CD4-positive, alpha-beta T cell (primary cell): ENCODE data around the gene HSD17B12. TPM values are rescaled to one million over a fixed set of nuclear protein-coding genes. Genes with fewer than 3 reads are reported as not detected.

ENCODE experiments used
- ATAC-seq: fragments of 200-7000 bp; cut with Tn5 transposase; one replicate; pipeline ENCODE4 v1.10.0; 2022; ENCODE audit warnings: mild to moderate bottlenecking; ENCODE audit not compliant: poor library complexity
- CTCF ChIA-PET: fragments of 350-600 bp; sonication (Branson Sonifier 250); formaldehyde crosslinking; loops from one replicate; lab custom pipeline; 2021; ENCODE audit warnings: antibody characterized with exemption, inconsistent platforms; lab: Charles Lee
- POLR2A ChIA-PET: fragments of 350-600 bp; sonication (Branson Sonifier 250); formaldehyde crosslinking; loops from one replicate; lab custom pipeline; 2021; ENCODE audit warnings: antibody characterized with exemption, inconsistent platforms; lab: Charles Lee
- DNase-seq, 14 experiments: peaks; one replicate each; pipeline ENCODE4 v3.0.0-alpha.2; 2013 to 2020; ENCODE audit warnings: mixed read lengths in 2 of 14
- H3K27ac ChIP-seq, 2 donors: one replicate each; pipeline versions ENCODE4 v1.5.1 to v1.7.0; 2013; ENCODE audit warnings: low read length in 2 of 2, low read depth in 1 of 2, mild to moderate bottlenecking in 1 of 2
- H3K27me3 ChIP-seq, 2 experiments: 1 replicate in 1 of 2; 2 replicates in 1 of 2; pipeline versions ENCODE4 v1.6.1 to v1.7.0; 2013; ENCODE audit warnings: low read length in 2 of 2, control low read depth in 1 of 2, mild to moderate bottlenecking in 1 of 2, moderate library complexity in 1 of 2; ENCODE audit not compliant: insufficient read depth in 2 of 2, control insufficient read depth in 1 of 2
- H3K36me3 ChIP-seq: one replicate; pipeline ENCODE4 v1.6.1; 2013; ENCODE audit warnings: low read length, control low read depth; ENCODE audit not compliant: insufficient read depth
- H3K4me1 ChIP-seq: one replicate; pipeline ENCODE4 v1.6.1; 2013; ENCODE audit warnings: low read length, control low read depth; ENCODE audit not compliant: insufficient read depth
- H3K4me3 ChIP-seq: one replicate; pipeline ENCODE4 v1.5.1; 2013; ENCODE audit warnings: mild to moderate bottlenecking, low read length, moderate library complexity
- H3K9me3 ChIP-seq, 2 experiments: 1 replicate in 1 of 2; 2 replicates in 1 of 2; pipeline versions ENCODE4 v1.6.1 to v1.7.0; 2013; ENCODE audit warnings: low read length in 2 of 2, mild to moderate bottlenecking in 2 of 2, control low read depth in 1 of 2, moderate library complexity in 1 of 2; ENCODE audit not compliant: control insufficient read depth in 1 of 2, insufficient read depth in 1 of 2
- H3K27ac Mint-ChIP-seq: one replicate; pipeline ENCODE4 v1.8.0; 2020; ENCODE audit warnings: mixed read lengths
- H3K27me3 Mint-ChIP-seq: one replicate; pipeline ENCODE4 v1.8.0; 2021; ENCODE audit warnings: mixed read lengths
- H3K36me3 Mint-ChIP-seq: one replicate; pipeline ENCODE4 v1.8.0; 2021; ENCODE audit warnings: low read depth, mixed read lengths
- H3K4me1 Mint-ChIP-seq: one replicate; pipeline ENCODE4 v1.8.0; 2021; ENCODE audit warnings: low read depth, mixed read lengths
- H3K4me3 Mint-ChIP-seq: one replicate; pipeline ENCODE4 v1.8.0; 2020; ENCODE audit warnings: mild to moderate bottlenecking, mixed read lengths
- H3K9me3 Mint-ChIP-seq: one replicate; pipeline ENCODE4 v1.8.0; 2020; ENCODE audit warnings: mixed read lengths
- intact Hi-C, 2 experiments: fragments of 100-400 bp; cut with DNase I in 1 of 2; cut with micrococcal nuclease in 1 of 2; formaldehyde crosslinking; loops; one replicate each; pipeline versions ENCODE4 v1.15.1 to v1.9.0; 2023 to 2025; cut with DNase I, micrococcal nuclease
- total RNA-seq, 174 experiments: library from RNA in 2 of 174; stranded (reverse) in 2 of 174; gene quantifications; one replicate each; pipeline ENCODE4 v1.2.3 and lab custom pipeline; 2021 to 2026
- TF ChIP-seq, protein P1 (sequence below): fragments of 200-600 bp; IDR thresholded peaks from one replicate; pipeline ENCODE4 v1.8.0; 2022; ENCODE audit warnings: antibody characterized with exemption, mild to moderate bottlenecking

HSD17B12 gene
- total RNA-seq, 2 experiments from 2014 or later = 16.1 to 16.3 TPM

DNA sequence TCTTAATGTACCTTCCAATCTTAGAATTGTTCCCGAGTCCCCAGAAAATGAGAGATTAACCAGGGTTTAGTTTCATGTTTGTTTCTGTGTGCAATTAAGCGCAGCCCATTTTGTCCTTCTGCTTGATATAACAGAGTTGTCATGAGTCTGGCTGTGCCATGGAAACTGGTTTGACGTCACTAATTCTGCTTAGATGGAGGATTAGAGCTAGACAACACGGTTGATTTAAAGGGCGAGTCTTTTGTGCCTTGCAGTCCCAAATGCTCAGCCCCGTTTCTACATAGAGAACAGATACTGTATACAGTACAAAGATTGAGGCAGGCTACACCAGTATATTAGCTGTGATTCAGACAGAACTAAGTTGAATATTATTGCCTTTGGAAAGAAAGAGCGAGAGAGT lies 154.6 kb downstream of the HSD17B12 start:
- DNase-seq (no peak), ATAC-seq (no peak)
- TF ChIP-seq, protein P1, sequence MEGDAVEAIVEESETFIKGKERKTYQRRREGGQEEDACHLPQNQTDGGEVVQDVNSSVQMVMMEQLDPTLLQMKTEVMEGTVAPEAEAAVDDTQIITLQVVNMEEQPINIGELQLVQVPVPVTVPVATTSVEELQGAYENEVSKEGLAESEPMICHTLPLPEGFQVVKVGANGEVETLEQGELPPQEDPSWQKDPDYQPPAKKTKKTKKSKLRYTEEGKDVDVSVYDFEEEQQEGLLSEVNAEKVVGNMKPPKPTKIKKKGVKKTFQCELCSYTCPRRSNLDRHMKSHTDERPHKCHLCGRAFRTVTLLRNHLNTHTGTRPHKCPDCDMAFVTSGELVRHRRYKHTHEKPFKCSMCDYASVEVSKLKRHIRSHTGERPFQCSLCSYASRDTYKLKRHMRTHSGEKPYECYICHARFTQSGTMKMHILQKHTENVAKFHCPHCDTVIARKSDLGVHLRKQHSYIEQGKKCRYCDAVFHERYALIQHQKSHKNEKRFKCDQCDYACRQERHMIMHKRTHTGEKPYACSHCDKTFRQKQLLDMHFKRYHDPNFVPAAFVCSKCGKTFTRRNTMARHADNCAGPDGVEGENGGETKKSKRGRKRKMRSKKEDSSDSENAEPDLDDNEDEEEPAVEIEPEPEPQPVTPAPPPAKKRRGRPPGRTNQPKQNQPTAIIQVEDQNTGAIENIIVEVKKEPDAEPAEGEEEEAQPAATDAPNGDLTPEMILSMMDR = no peak
- Mint-ChIP-seq H3K27me3 (no peaks in the 10 kb centered on the region), H3K4me3 (no peak overlapping the region), H3K4me1 (no peaks in the 10 kb centered on the region), H3K9me3 (no peaks in the 10 kb centered on the region), H3K36me3 (peaks cover 50% of the 10 kb centered on the region), H3K27ac (no peak overlapping the region)
- H3K4me1 ChIP-seq = no peaks in the 10 kb centered on the region
- H3K27ac ChIP-seq = no peak overlapping the region
- ChIA-PET CTCF (no interaction called here), POLR2A (interaction anchor here (0.6 kb wide), 1 partner anchor 114 kb away, joined by 3 read pairs; no protein-coding TSS in a partner anchor)
- no peaks in the 10 kb centered on the region for H3K27me3 ChIP-seq
- no peaks in the 10 kb centered on the region for H3K36me3 ChIP-seq
- H3K4me3 ChIP-seq = no peak overlapping the region
- no peaks in the 10 kb centered on the region for H3K9me3 ChIP-seq
- intact Hi-C loops = no loop called here

DNA sequence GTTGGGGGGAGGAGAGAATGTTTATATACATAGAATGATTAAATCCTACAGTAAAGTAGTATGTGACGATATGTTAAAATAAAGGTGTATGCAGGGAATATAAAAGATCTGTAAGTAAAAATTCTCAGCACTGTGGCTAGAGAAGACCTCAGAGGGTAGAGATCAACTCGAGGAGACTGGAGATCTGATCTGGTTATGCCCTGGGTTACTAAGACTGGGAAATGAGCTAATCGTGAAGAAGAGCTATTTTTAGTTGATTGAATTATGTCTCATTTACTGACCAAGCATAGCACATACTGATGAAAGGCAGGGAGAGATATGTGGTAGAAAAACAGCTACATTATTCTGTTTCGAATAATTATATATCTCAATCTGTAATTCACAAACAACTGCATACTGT lies 157.3 kb downstream of the HSD17B12 start:
- Histone ChIP-seq H3K4me1 (no peaks in the 10 kb centered on the region), H3K27me3 (no peaks in the 10 kb centered on the region), H3K9me3 (no peaks in the 10 kb centered on the region), H3K4me3 (no peak overlapping the region), H3K27ac (no peak overlapping the region), H3K36me3 (peaks cover 3% of the 10 kb centered on the region)
- H3K4me3 Mint-ChIP-seq = no peak overlapping the region
- H3K36me3 Mint-ChIP-seq = peaks cover 67% of the 10 kb centered on the region
- no peaks in the 10 kb centered on the region for H3K27me3 Mint-ChIP-seq
- POLR2A ChIA-PET = no interaction called here
- no peaks in the 10 kb centered on the region for H3K9me3 Mint-ChIP-seq
- no peaks in the 10 kb centered on the region for H3K4me1 Mint-ChIP-seq
- intact Hi-C loops = no loop called here
- CTCF ChIA-PET = no interaction called here
- no peak for ATAC-seq
- no peak for DNase-seq
- TF ChIP-seq, protein P1 = no peak
- H3K27ac Mint-ChIP-seq = no peak overlapping the region

DNA sequence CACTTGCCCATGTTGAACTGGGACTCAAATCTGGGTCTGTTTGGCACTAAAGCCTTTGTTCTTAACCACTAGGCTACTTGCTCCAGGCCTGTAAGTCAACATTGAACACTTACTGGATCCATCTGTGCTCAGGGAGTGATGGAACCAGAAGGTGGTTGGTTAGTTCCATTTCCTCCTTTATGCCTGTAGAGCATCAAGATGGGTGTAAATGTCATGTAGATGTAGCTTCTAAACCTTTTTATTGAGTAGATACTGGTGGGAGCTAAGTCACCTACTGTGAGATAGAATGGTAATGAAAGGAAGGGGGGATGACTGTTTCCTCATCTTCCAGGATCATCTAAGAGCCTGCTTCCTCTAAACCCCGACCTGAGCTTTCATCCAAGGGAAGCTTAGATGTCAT lies 161.5 kb downstream of the HSD17B12 start:
- no peak overlapping the region for H3K4me3 ChIP-seq
- H3K36me3 ChIP-seq = peaks cover 3% of the 10 kb centered on the region
- H3K27me3 ChIP-seq = no peaks in the 10 kb centered on the region
- no peak overlapping the region for H3K27ac ChIP-seq
- H3K4me1 ChIP-seq = no peaks in the 10 kb centered on the region
- no peaks in the 10 kb centered on the region for H3K27me3 Mint-ChIP-seq
- H3K36me3 Mint-ChIP-seq = peaks cover 56% of the 10 kb centered on the region
- ChIA-PET CTCF (no interaction called here), POLR2A (no interaction called here)
- H3K27ac Mint-ChIP-seq = no peak overlapping the region
- no peak for ATAC-seq
- no peaks in the 10 kb centered on the region for H3K4me1 Mint-ChIP-seq
- H3K4me3 Mint-ChIP-seq = no peak overlapping the region
- H3K9me3 ChIP-seq = no peaks in the 10 kb centered on the region
- no peak for DNase-seq
- intact Hi-C loops = no loop called here
- H3K9me3 Mint-ChIP-seq = no peaks in the 10 kb centered on the region
- TF ChIP-seq, protein P1 = no peak
